Measurements from ENCODE around the gene WDR7. TPM values are rescaled to one million over a fixed set of nuclear protein-coding genes. Genes with fewer than 3 reads are reported as not detected.

Gene WDR7
- total and polyA plus RNA-seq, 4 donors: 27.9 to 126 (median 33.8) TPM

DNA sequence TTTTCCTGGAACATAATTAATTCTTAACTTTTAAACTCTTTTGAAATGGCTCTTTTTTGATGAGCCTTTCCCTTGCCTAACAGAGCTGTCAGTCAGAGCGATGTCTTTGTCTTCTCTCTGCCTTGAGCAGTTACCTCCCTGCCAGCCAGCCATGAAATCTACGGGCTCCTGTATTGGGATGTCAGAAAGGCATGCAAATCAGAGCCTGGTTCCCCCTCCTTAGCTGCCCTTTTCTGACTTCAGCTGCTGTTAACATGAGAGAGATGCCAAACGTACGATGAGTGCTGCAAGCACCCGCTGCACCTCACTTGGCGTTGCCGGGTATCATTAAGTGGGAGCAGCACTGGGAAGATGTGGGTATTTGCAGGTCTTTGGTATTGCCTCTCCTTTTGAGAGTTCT lies 364.3 kb downstream of the WDR7 start:
- DNase-seq (ENCODE audit: low read depth in 4 of 6, low spot score in 6 of 6): peak in 2 of 6 donors; percentile 17 to 37
- Histone ChIP-seq H3K4me1 (ENCODE audit: control insufficient read depth, insufficient read depth, low read length) (no peaks in the 10 kb centered on the region), H3K36me3 (ENCODE audit: control insufficient read depth, insufficient read depth, low read length) (no peaks in the 10 kb centered on the region), H3K4me3 (ENCODE audit: low read depth, low read length) (no peak overlapping the region), H3K27ac (ENCODE audit: low read depth, low read length) (no peak overlapping the region), H3K27me3 (ENCODE audit: control insufficient read depth, insufficient read depth, low read length) (no peaks in the 10 kb centered on the region), H3K9me3 (ENCODE audit: control insufficient read depth, insufficient read depth, low read length) (no peaks in the 10 kb centered on the region)
- WGBS (ENCODE audit: insufficient coverage): 59% methylated on average over 4 of the region's 7 CpGs

DNA sequence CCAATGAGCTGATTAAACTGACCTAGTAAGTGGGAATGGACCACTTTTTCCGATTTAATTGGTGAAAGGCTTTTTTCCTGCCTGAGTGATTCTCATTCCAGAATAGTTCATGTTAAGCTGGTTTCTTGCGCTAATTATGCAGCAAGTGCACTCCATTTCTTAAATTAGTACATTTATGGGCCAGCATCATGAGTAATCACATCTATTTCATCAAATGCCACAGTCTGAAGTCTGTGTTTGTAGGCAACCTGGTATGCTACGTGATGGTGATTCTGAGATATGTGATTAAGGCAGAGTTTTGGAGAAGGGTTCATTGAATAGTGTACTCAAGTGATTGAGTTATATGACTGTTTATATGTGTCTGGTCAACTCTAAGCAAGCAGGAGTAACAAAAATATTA lies 367.7 kb downstream of the WDR7 start:
- H3K27me3 ChIP-seq (ENCODE audit: control insufficient read depth, insufficient read depth, low read length): no peaks in the 10 kb centered on the region
- 83% methylated on average over 2 of the region's 3 CpGs for WGBS (ENCODE audit: insufficient coverage)

GRCh38 chr18:57022716-57023115 lies 371.6 kb downstream of the WDR7 start:
- WGBS (ENCODE audit: insufficient coverage): 81% methylated on average over 3 of the region's 4 CpGs
- no peaks in the 10 kb centered on the region for H3K9me3 ChIP-seq (ENCODE audit: control insufficient read depth, insufficient read depth, low read length)
- H3K4me3 ChIP-seq (ENCODE audit: low read depth, low read length): no peak overlapping the region
- H3K4me1 ChIP-seq (ENCODE audit: control insufficient read depth, insufficient read depth, low read length): no peaks in the 10 kb centered on the region
- DNase-seq (ENCODE audit: low read depth in 4 of 6, low spot score in 6 of 6): no peak
- H3K36me3 ChIP-seq (ENCODE audit: control insufficient read depth, insufficient read depth, low read length): peaks cover 13% of the 10 kb centered on the region
- no peaks in the 10 kb centered on the region for H3K27me3 ChIP-seq (ENCODE audit: control insufficient read depth, insufficient read depth, low read length)
- H3K27ac ChIP-seq (ENCODE audit: low read depth, low read length): no peak overlapping the region

More for the DNA sequence above, 367.7 kb downstream of the WDR7 start:
- no peak overlapping the region for H3K4me3 ChIP-seq (ENCODE audit: low read depth, low read length)
- no peaks in the 10 kb centered on the region for H3K9me3 ChIP-seq (ENCODE audit: control insufficient read depth, insufficient read depth, low read length)
- no peaks in the 10 kb centered on the region for H3K4me1 ChIP-seq (ENCODE audit: control insufficient read depth, insufficient read depth, low read length)
- DNase-seq (ENCODE audit: low read depth in 4 of 6, low spot score in 6 of 6): peak in 1 of 6 donors; percentile 47
- H3K27ac ChIP-seq (ENCODE audit: low read depth, low read length): no peak overlapping the region
- peaks cover 5% of the 10 kb centered on the region for H3K36me3 ChIP-seq (ENCODE audit: control insufficient read depth, insufficient read depth, low read length)

DNA sequence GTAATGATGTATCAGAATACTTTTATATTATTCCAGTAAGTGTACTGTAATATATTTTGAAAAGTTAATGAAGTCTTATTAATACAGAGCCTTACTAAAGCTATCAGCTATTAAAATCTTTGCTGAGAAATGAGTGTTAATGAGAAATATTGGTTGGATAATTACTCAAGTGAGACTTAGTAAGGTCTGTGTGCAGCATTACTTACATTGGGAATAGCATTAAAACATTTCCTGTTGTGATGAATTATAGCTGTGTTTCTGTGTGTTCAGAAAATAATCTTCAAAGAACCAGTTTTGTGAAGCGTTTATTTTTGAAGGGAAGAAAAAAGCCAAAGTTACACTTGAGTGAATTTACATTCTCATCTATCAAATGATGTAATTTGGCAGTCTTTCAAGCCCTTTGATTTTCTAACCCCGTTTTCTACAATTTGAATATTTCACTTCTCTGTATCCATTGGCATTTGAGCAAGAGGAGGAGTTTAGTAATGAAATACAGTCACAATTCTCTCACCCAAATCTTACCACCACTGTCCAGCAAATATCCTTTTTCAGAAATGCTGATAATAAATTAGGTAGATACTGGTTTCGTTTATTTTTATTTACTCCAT lies 372.2 kb downstream of the WDR7 start:
- Histone ChIP-seq H3K4me1 (ENCODE audit: control insufficient read depth, insufficient read depth, low read length) (no peaks in the 10 kb centered on the region), H3K27me3 (ENCODE audit: control insufficient read depth, insufficient read depth, low read length) (no peaks in the 10 kb centered on the region), H3K9me3 (ENCODE audit: control insufficient read depth, insufficient read depth, low read length) (no peaks in the 10 kb centered on the region), H3K4me3 (ENCODE audit: low read depth, low read length) (no peak overlapping the region), H3K36me3 (ENCODE audit: control insufficient read depth, insufficient read depth, low read length) (peaks cover 13% of the 10 kb centered on the region), H3K27ac (ENCODE audit: low read depth, low read length) (no peak overlapping the region)
- WGBS (ENCODE audit: insufficient coverage): no CpG with 5 or more reads among the region's 3 CpGs
- DNase-seq (ENCODE audit: low read depth in 4 of 6, low spot score in 6 of 6): peak in 2 of 6 donors; percentile 21 to 73

- Histone ChIP-seq H3K9me3 (ENCODE audit: control insufficient read depth, insufficient read depth, low read length) (no peaks in the 10 kb centered on the region), H3K27ac (ENCODE audit: low read depth, low read length) (no peak overlapping the region), H3K4me1 (ENCODE audit: control insufficient read depth, insufficient read depth, low read length) (no peaks in the 10 kb centered on the region), H3K4me3 (ENCODE audit: low read depth, low read length) (no peak overlapping the region), H3K27me3 (ENCODE audit: control insufficient read depth, insufficient read depth, low read length) (no peaks in the 10 kb centered on the region), H3K36me3 (ENCODE audit: control insufficient read depth, insufficient read depth, low read length) (peaks cover 13% of the 10 kb centered on the region)
- DNase-seq (ENCODE audit: low read depth in 4 of 6, low spot score in 6 of 6): peak in 1 of 6 donors; percentile 61
- WGBS (ENCODE audit: insufficient coverage): 55% methylated on average over 2 of the region's 4 CpGs
Measured at GRCh38 chr18:57025540-57025939, 374.4 kb downstream of the WDR7 start.

- H3K36me3 ChIP-seq (ENCODE audit: control insufficient read depth, insufficient read depth, low read length): peaks cover 8% of the 10 kb centered on the region
Measured at GRCh38 chr18:57026316-57026715, 375.2 kb downstream of the WDR7 start.

GRCh38 chr18:57027190-57027708 lies 376.1 kb downstream of the WDR7 start:
- Histone ChIP-seq H3K9me3 (ENCODE audit: control insufficient read depth, insufficient read depth, low read length) (no peaks in the 10 kb centered on the region), H3K27me3 (ENCODE audit: control insufficient read depth, insufficient read depth, low read length) (no peaks in the 10 kb centered on the region), H3K4me3 (ENCODE audit: low read depth, low read length) (no peak overlapping the region), H3K27ac (ENCODE audit: low read depth, low read length) (no peak overlapping the region), H3K36me3 (ENCODE audit: control insufficient read depth, insufficient read depth, low read length) (peaks cover 8% of the 10 kb centered on the region), H3K4me1 (ENCODE audit: control insufficient read depth, insufficient read depth, low read length) (no peaks in the 10 kb centered on the region)
- DNase-seq (ENCODE audit: low read depth in 4 of 6, low spot score in 6 of 6): no peak
- WGBS (ENCODE audit: insufficient coverage): 86% methylated on average over 11 of the region's 15 CpGs

More at GRCh38 chr18:57026316-57026715, 375.2 kb downstream of the WDR7 start:
- H3K4me3 ChIP-seq (ENCODE audit: low read depth, low read length): no peak overlapping the region
- no peak overlapping the region for H3K27ac ChIP-seq (ENCODE audit: low read depth, low read length)
- H3K4me1 ChIP-seq (ENCODE audit: control insufficient read depth, insufficient read depth, low read length): no peaks in the 10 kb centered on the region
- no CpG with 5 or more reads among the region's 2 CpGs for WGBS (ENCODE audit: insufficient coverage)
- DNase-seq (ENCODE audit: low read depth in 4 of 6, low spot score in 6 of 6): no peak
- no peaks in the 10 kb centered on the region for H3K9me3 ChIP-seq (ENCODE audit: control insufficient read depth, insufficient read depth, low read length)
- no peaks in the 10 kb centered on the region for H3K27me3 ChIP-seq (ENCODE audit: control insufficient read depth, insufficient read depth, low read length)

GRCh38 chr18:57029761-57030160 lies 378.6 kb downstream of the WDR7 start:
- peak in 1 of 6 donors; percentile 47 for DNase-seq (ENCODE audit: low read depth in 4 of 6, low spot score in 6 of 6)
- Histone ChIP-seq H3K9me3 (ENCODE audit: control insufficient read depth, insufficient read depth, low read length) (no peaks in the 10 kb centered on the region), H3K4me1 (ENCODE audit: control insufficient read depth, insufficient read depth, low read length) (no peaks in the 10 kb centered on the region), H3K27me3 (ENCODE audit: control insufficient read depth, insufficient read depth, low read length) (no peaks in the 10 kb centered on the region), H3K27ac (ENCODE audit: low read depth, low read length) (no peak overlapping the region), H3K36me3 (ENCODE audit: control insufficient read depth, insufficient read depth, low read length) (peaks cover 8% of the 10 kb centered on the region), H3K4me3 (ENCODE audit: low read depth, low read length) (no peak overlapping the region)
- 90% methylated on average over 2 of the region's 5 CpGs for WGBS (ENCODE audit: insufficient coverage)

DNA sequence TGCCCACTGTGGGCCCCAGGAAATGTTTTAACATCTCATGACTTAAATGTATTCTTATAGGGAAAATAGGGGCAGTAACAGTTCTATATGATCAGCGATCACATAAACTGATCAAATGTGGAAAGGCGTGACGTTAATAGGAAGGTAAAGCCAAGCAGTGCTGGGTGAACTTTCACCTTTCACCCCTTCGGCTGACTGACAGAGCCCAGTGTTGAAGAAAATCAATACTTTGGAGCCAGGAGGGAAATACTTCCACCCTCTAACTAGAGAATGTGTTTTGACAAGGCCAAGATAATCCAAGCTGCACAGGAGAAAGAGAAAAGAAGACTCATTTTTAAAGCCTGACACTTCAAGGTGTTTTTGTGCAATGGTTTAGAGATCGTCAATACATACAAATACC lies 379.3 kb downstream of the WDR7 start:
- DNase-seq (ENCODE audit: low read depth in 4 of 6, low spot score in 6 of 6): no peak
- Histone ChIP-seq H3K27me3 (ENCODE audit: control insufficient read depth, insufficient read depth, low read length) (no peaks in the 10 kb centered on the region), H3K9me3 (ENCODE audit: control insufficient read depth, insufficient read depth, low read length) (no peaks in the 10 kb centered on the region), H3K36me3 (ENCODE audit: control insufficient read depth, insufficient read depth, low read length) (peaks cover 8% of the 10 kb centered on the region), H3K27ac (ENCODE audit: low read depth, low read length) (no peak overlapping the region), H3K4me3 (ENCODE audit: low read depth, low read length) (no peak overlapping the region), H3K4me1 (ENCODE audit: control insufficient read depth, insufficient read depth, low read length) (no peaks in the 10 kb centered on the region)
- WGBS (ENCODE audit: insufficient coverage): no CpG with 5 or more reads among the region's 5 CpGs

DNA sequence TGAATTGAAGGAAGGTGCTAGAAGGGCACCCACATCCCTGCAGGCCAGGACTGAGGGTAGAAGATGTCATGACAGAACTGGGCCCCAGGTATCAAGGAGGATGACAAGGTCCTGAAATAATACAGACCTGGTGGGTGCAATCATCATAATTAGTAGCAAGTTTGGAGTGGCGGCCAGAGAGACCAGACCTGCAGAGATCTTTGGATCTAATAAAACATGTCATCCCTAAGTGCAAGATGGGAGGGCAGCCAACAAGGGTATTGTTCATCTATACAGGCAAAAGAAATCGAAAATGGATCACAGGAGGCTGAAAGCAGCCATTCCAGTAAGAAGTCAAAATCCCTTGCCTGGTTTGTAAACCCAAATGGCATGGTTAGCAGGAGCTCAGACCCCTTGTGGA lies 384.4 kb downstream of the WDR7 start:
- DNase-seq (ENCODE audit: low read depth in 4 of 6, low spot score in 6 of 6): no peak
- H3K4me3 ChIP-seq (ENCODE audit: low read depth, low read length): no peak overlapping the region
- no peaks in the 10 kb centered on the region for H3K9me3 ChIP-seq (ENCODE audit: control insufficient read depth, insufficient read depth, low read length)
- no peak overlapping the region for H3K27ac ChIP-seq (ENCODE audit: low read depth, low read length)
- no peaks in the 10 kb centered on the region for H3K27me3 ChIP-seq (ENCODE audit: control insufficient read depth, insufficient read depth, low read length)
- WGBS (ENCODE audit: insufficient coverage): 78% methylated on average over 1 of the region's 2 CpGs
- H3K4me1 ChIP-seq (ENCODE audit: control insufficient read depth, insufficient read depth, low read length): no peaks in the 10 kb centered on the region
- no peaks in the 10 kb centered on the region for H3K36me3 ChIP-seq (ENCODE audit: control insufficient read depth, insufficient read depth, low read length)
